ENCODE measurements around the gene GRIK3.

GRIK3 gene

GRCh38 chr1:36889478-36890226 is 144.7 kb downstream of the GRIK3 start:
- TF ChIP-seq POLR2A (IDR thresholded peaks at IDR 0.05; ENCODE audit: low read depth, low read length), result no peak
- no peak for FAIRE-seq
- DNase-seq (ENCODE audit: insufficient read length, low spot score), result no peak

DNA sequence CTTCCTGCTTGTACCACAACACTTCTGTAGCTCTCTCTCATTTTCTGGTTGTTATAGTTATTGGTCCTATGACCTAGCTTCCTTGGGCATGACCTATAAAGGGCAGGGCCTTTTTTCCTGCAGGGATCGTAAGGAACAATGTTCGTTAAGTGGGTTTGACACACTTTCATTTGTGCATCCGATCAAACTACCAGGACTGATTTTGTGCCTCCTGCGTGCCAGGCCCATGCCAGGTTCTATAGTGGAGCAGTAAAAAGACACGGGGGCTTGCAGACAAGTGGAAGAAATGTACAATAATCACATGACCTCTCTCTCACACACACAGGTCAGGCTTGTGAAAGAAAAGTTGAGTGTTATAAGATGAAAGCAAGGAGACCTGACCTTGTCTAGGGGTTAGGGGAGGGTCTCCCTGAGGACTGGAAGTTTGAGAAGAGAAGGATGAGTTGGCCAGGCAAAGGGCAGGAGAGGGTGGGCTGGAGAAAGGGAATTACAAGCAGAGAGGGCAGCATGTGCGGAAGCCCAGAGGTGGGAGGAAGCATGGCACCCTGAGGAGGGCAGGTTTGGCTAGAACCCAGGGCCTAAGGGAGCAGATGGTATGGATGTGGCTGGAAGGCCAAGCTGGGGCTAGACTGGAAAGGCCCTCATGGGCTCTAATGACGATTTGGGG is 145.4 kb downstream of the GRIK3 start:
- TF ChIP-seq POLR2A (IDR thresholded peaks at IDR 0.05; ENCODE audit: low read depth, low read length), result no peak
- DNase-seq (ENCODE audit: insufficient read length, low spot score) (no peak), FAIRE-seq (no peak)

DNA sequence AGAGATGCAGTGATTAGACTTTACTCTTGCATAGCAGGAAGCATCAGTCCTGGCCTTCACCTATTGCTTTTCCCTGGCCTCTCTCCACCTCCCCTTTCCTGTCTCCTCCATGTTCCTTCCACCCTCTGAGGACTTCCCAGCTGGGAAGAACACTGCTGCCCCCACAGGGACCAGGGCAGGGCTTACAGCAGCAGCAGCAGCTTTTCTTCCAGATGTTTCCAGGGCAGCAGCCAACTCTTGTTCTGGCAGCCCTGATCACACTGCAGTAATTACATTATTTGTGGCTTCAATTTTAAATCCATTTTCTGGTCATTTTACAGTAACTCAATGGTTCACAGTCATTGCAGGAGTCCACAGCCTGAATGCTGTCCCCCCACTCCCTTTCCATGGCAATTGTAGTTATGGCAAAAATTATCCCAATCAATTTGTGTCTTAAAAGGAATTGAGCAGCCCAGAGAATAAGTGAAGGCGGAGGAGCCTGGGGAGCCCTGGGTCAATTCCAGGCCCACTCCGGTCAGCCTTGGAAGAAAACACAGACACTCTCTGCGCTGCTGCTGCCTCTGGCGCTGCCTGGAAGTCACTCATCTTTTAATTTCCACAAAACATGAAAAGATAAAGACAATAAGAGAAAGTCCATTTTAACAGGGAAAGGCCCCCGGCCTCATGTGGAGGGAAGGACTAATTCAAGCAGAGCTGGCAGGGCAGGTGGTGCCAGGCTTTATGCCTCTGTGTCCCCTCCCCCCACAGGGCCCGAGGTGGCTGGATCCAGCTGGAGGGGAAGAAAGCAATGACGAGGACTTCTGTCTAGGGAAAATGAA is 148.6 kb downstream of the GRIK3 start:
- no peak for DNase-seq (ENCODE audit: insufficient read length, low spot score)
- TF ChIP-seq POLR2A (IDR thresholded peaks at IDR 0.05; ENCODE audit: low read depth, low read length), result no peak
- FAIRE-seq, result no peak

GRCh38 chr1:36884801-36885200 is 149.5 kb downstream of the GRIK3 start:
- no peak for TF ChIP-seq POLR2A (IDR thresholded peaks at IDR 0.05; ENCODE audit: low read depth, low read length)
- DNase-seq (ENCODE audit: insufficient read length, low spot score) (no peak), FAIRE-seq (no peak)

DNA sequence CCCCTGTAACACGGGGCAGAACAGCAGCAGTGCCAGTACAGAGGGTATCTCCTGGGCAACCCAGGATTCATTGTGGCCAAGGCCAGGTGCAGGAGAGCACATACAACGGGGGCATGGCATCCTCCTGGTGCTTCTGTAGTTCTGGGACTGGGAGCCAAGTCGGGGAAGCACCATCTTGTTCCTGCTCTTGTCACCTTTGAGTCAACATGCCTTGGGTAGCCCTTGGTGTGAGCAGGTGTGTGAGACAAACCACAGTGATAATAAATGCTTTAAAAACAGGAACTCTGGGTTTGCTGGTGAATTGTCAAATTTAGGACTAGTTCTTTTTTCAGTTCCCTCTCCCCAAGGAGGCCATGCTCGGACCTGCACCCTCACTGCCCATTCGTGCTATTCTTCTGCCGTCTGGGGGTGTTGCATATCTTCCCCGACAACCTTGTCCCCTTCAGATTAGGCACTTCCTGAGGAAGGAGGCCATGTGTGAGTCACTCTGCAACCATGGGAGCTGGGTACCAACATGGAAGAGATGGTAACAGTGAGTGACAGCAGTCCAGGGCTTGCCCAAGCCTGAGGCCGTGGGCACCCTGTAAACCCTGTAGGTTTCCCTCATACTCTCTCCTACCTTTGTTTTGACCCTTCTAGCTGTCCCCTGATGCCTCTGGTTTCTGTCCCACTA is 150.2 kb downstream of the GRIK3 start:
- no peak for DNase-seq (ENCODE audit: insufficient read length, low spot score)
- no peak for TF ChIP-seq POLR2A (IDR thresholded peaks at IDR 0.05; ENCODE audit: low read depth, low read length)
- FAIRE-seq, result no peak

- TF ChIP-seq POLR2A (IDR thresholded peaks at IDR 0.05; ENCODE audit: low read depth, low read length), result no peak
- DNase-seq (ENCODE audit: insufficient read length, low spot score) (no peak), FAIRE-seq (no peak)
Observed at GRCh38 chr1:36883315-36883949, 150.9 kb downstream of the GRIK3 start.

DNA sequence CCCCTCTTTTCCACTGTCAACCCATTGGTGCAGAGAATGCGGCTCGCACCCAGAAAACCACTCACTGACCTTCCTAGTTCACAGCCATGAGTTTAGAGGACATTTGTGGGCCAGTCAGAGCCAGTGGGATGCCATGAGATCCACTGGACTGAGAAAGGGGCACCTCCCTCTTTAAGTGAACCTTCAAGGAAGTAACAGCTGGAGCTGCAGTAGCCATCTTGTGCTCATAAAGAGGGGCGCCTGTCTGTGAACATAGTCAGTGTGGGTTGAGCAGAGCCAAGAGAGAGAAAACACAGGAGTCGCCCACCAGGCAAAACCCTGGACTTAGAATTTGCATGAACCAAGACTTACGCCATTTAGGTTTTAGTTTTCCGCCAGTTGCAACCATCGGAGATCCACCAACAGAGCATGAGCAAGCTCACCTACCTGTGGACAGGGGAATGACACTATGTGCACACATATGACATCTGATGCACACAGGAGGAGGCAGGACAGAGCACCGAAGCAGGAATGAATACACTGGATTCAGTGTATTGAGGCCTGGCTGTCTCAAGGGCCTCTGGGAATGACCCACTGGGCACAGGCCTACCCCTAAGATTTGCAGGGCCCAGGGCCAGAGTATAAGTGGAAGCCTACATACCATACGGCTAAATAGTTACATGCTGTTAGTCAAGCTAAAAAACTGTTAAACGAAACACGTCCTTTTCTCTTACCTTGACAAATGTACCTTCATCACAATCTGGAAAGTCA is 151.6 kb downstream of the GRIK3 start:
- DNase-seq (ENCODE audit: insufficient read length, low spot score) (no peak), FAIRE-seq (no peak)
- TF ChIP-seq POLR2A (IDR thresholded peaks at IDR 0.05; ENCODE audit: low read depth, low read length), result no peak

GRCh38 chr1:36881541-36881940 is 152.8 kb downstream of the GRIK3 start:
- FAIRE-seq, result no peak

GRCh38 chr1:36881068-36881405 is 153.3 kb downstream of the GRIK3 start:
- no peak for TF ChIP-seq POLR2A (IDR thresholded peaks at IDR 0.05; ENCODE audit: low read depth, low read length)

More at GRCh38 chr1:36881541-36881940, 152.8 kb downstream of the GRIK3 start:
- no peak for DNase-seq (ENCODE audit: insufficient read length, low spot score)
- no peak for TF ChIP-seq POLR2A (IDR thresholded peaks at IDR 0.05; ENCODE audit: low read depth, low read length)

DNA sequence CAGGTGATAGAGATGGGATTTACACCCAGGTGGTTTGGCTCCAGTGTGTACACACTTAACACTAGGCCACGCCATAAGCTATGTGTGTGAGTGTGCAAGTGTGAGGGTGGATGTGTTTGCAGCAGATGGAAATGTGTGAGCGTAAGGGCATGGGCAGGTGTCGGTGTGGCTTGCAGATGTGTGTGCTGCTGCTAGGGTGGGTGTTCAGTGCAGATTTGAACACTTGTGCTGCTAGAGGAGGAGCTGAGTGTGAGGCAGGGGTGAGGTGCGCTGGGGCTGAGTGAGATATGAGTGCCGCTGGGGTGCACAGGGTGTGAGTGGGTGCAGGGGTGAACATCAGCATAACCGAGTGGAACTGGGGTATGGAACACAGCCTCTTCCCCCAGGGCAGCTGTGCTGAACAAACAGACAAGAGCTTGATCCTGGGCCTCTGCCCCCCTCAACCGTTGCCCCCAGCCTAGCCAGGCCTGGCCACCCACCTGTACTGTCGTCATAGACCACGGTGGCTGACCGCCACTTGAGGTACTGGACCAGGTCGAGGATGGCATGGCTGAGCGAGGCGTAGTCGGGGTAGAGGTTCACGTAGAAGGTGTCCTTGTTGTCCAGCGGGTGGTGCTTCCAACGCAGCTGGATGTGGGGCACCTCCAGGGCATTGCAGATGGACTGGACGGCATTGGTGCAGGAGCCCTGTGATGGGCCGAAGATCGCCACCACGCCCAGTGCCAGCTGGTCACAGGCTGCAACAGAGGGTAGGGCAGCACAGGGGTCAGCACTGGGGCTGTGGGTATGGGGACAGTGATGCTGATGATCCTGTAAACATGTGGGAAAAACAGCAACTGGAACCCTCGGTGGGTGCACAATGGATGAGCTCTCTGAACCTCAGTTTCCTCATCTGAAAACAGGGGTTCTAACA is 153.9 kb downstream of the GRIK3 start:
- no peak for FAIRE-seq
- DNase-seq (ENCODE audit: insufficient read length, low spot score), result no peak
- no peak for TF ChIP-seq POLR2A (IDR thresholded peaks at IDR 0.05; ENCODE audit: low read depth, low read length)

More at GRCh38 chr1:36881068-36881405, 153.3 kb downstream of the GRIK3 start:
- DNase-seq (ENCODE audit: insufficient read length, low spot score), result no peak
- FAIRE-seq, result no peak

DNA sequence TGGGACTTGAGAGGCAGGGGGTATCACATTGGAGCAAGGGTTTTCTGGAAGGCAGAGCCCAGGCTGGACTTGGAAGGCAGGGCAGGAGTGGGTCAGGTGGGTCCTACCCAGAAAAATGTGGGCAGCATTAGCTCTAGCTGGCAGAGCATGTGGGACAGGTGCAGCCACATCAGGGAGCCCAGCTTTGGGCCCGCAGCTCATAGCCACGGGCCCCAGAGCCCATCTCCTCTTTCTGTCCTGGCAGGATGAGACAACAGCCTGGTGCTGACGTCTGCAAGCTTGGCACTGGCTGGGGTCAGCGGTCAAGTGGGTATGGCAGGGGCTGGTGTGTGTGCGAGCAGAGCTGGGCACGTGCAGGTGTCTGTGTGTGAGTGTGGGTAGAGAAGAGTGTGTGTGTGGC is 154.7 kb downstream of the GRIK3 start:
- TF ChIP-seq POLR2A (IDR thresholded peaks at IDR 0.05; ENCODE audit: low read depth, low read length), result no peak
- DNase-seq (ENCODE audit: insufficient read length, low spot score) (no peak), FAIRE-seq (no peak)

GRCh38 chr1:36876990-36877389 is 157.3 kb downstream of the GRIK3 start:
- FAIRE-seq (no peak), DNase-seq (ENCODE audit: insufficient read length, low spot score) (no peak)
- no peak for TF ChIP-seq POLR2A (IDR thresholded peaks at IDR 0.05; ENCODE audit: low read depth, low read length)
